ENCODE results near the gene ACACA. TPM values are rescaled to one million over a fixed set of nuclear protein-coding genes. Genes with fewer than 3 reads are reported as not detected.

ACACA gene
- total RNA-seq, 1 experiment from 2014 or later = 33.0 TPM

DNA sequence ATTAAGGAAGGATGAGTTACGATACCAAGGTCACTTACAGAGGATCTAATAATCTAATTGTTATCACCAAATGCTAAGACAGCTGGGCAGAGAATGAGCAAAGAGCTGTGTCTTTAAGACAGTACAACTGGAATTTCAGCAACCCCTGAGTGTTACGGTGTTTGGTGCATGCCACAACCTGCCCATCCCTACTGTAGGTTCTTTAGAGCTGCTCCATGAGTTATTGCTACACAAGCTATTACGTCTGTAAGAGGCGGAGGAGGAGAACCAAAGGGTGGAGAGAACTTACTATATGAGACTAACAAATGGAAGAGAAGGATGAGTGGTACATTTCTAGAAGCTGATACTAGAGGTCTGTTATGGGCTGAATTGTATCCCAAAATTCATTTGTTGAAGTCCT is 45.1 kb downstream of the ACACA start:
- POLR2A ChIA-PET (ENCODE audit: unreplicated experiment) = no interaction called here

DNA sequence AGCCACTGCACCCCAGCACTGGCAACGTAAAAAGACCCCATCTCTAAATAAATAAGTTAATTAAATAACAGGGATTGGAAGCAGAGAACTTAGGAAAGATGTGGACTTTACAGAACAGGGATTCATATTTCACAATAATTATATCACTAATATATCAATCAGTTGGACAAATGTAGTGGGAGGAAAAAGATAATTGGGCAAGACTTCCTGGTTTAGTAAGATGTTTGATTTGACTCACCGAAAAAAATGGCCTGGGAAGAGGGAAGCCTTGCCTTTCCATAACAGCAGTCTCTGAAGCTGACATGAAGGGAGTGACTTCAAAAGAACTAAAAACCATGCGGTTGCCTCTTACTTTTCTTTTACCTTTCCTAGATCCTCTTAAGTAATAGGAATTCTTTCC is 46.0 kb downstream of the ACACA start:
- ChIA-PET POLR2A (ENCODE audit: unreplicated experiment) (no interaction called here), CTCF (no interaction called here)
- Histone ChIP-seq H3F3A (ENCODE audit: low read length, unreplicated experiment) (no peaks in the 10 kb centered on the region), H4K20me1 (ENCODE audit: low read length) (peaks cover 17% of the 10 kb centered on the region), H3K9me3 (ENCODE audit: low read length) (no peaks in the 10 kb centered on the region), H3K9ac (ENCODE audit: low read length) (no peak overlapping the region), H3K79me2 (ENCODE audit: low read length) (peaks cover 32% of the 10 kb centered on the region), H3K27me3 (ENCODE audit: low read length) (no peaks in the 10 kb centered on the region), H3K36me3 (ENCODE audit: low read depth, low read length) (no peaks in the 10 kb centered on the region), H3K4me3 (ENCODE audit: low read length) (no peak overlapping the region), H2AFZ (ENCODE audit: low read length) (no peak overlapping the region), H3K9me2 (replicated peaks; ENCODE audit: low read length) (no peaks in the 10 kb centered on the region), H3K4me1 (ENCODE audit: insufficient read depth, low read length) (peaks cover 27% of the 10 kb centered on the region), H3K27ac (ENCODE audit: low read length) (peak overlapping the region; percentile 77; the same call in 1 of the 2 replicates), H3K4me2 (ENCODE audit: low read length) (no peak overlapping the region)
- TF ChIP-seq EZH2 (IDR thresholded peaks at IDR 0.05; ENCODE audit: low read length, unreplicated experiment) (no peak), EZH2phosphoT487 (IDR thresholded peaks at IDR 0.05; ENCODE audit: borderline replicate concordance, low read length) (no peak)
- TF ChIP-seq, protein P1, sequence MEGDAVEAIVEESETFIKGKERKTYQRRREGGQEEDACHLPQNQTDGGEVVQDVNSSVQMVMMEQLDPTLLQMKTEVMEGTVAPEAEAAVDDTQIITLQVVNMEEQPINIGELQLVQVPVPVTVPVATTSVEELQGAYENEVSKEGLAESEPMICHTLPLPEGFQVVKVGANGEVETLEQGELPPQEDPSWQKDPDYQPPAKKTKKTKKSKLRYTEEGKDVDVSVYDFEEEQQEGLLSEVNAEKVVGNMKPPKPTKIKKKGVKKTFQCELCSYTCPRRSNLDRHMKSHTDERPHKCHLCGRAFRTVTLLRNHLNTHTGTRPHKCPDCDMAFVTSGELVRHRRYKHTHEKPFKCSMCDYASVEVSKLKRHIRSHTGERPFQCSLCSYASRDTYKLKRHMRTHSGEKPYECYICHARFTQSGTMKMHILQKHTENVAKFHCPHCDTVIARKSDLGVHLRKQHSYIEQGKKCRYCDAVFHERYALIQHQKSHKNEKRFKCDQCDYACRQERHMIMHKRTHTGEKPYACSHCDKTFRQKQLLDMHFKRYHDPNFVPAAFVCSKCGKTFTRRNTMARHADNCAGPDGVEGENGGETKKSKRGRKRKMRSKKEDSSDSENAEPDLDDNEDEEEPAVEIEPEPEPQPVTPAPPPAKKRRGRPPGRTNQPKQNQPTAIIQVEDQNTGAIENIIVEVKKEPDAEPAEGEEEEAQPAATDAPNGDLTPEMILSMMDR (conservative IDR thresholded peaks at IDR 0.05; ENCODE audit: low read depth, low read length) = no peak
- intact Hi-C loops (cut with micrococcal nuclease) = no loop called here
- peak; percentile 62 for DNase-seq
- no peak for ATAC-seq
- BruUV-seq (replicated peaks) = no TSS peak

More for the DNA sequence above, 45.1 kb downstream of the ACACA start:
- no TSS peak for BruUV-seq (replicated peaks)
- Histone ChIP-seq H3K27me3 (ENCODE audit: low read length) (no peaks in the 10 kb centered on the region), H4K20me1 (ENCODE audit: low read length) (peaks cover 17% of the 10 kb centered on the region), H3K4me1 (ENCODE audit: insufficient read depth, low read length) (peaks cover 26% of the 10 kb centered on the region), H3K79me2 (ENCODE audit: low read length) (peaks cover 23% of the 10 kb centered on the region), H3K9me2 (replicated peaks; ENCODE audit: low read length) (no peaks in the 10 kb centered on the region), H3F3A (ENCODE audit: low read length, unreplicated experiment) (no peaks in the 10 kb centered on the region), H3K9ac (ENCODE audit: low read length) (no peak overlapping the region), H2AFZ (ENCODE audit: low read length) (no peak overlapping the region), H3K4me3 (ENCODE audit: low read length) (no peak overlapping the region), H3K4me2 (ENCODE audit: low read length) (no peak overlapping the region), H3K36me3 (ENCODE audit: low read depth, low read length) (no peaks in the 10 kb centered on the region), H3K27ac (ENCODE audit: low read length) (no peak overlapping the region), H3K9me3 (ENCODE audit: low read length) (no peaks in the 10 kb centered on the region)
- CTCF ChIA-PET = no interaction called here
- ATAC-seq (no peak), DNase-seq (no peak)
- TF ChIP-seq, protein P1 (conservative IDR thresholded peaks at IDR 0.05; ENCODE audit: low read depth, low read length) = no peak
- TF ChIP-seq EZH2phosphoT487 (IDR thresholded peaks at IDR 0.05; ENCODE audit: borderline replicate concordance, low read length) = no peak
- TF ChIP-seq EZH2 (IDR thresholded peaks at IDR 0.05; ENCODE audit: low read length, unreplicated experiment) = no peak
- intact Hi-C loops (cut with micrococcal nuclease) = no loop called here

DNA sequence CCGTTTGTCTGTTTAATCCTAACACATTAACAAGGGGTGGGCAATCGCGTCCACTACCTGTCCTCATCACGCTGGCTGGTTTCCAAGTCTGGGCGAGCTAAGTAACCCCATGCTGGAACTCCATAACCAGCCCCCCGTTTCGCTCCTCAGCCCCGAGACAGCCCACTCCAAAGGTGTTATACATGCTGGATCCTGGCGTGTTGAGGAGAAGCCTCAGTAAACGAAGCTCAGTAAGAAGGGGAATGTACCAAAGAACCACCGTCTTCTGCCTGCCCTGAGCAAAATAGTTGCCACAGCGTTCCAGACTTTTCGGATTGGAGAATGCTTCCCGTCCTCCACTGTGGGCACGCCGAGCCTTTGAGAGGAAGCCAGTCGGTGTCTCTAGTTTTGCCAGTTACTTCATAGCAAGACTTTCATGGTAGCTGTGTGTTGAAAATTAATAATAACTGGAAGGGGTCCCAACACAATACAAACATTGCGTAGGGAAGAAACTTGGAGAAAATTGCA is 46.9 kb downstream of the ACACA start:
- Histone ChIP-seq H3K9ac (ENCODE audit: low read length) (peak overlapping the region; percentile 98), H3K27me3 (ENCODE audit: low read length) (no peaks in the 10 kb centered on the region), H3K4me3 (ENCODE audit: low read length) (peak overlapping the region; percentile 85; the same call in 1 of the 2 replicates), H3K27ac (ENCODE audit: low read length) (peak overlapping the region; percentile 77), H3K4me2 (ENCODE audit: low read length) (peak overlapping the region; percentile 85), H2AFZ (ENCODE audit: low read length) (peak overlapping the region; percentile 72; the same call in 1 of the 2 replicates), H3K9me3 (ENCODE audit: low read length) (no peaks in the 10 kb centered on the region), H3K79me2 (ENCODE audit: low read length) (peaks cover 41% of the 10 kb centered on the region), H4K20me1 (ENCODE audit: low read length) (peaks cover 17% of the 10 kb centered on the region), H3K9me2 (replicated peaks; ENCODE audit: low read length) (no peaks in the 10 kb centered on the region), H3F3A (ENCODE audit: low read length, unreplicated experiment) (no peaks in the 10 kb centered on the region), H3K36me3 (ENCODE audit: low read depth, low read length) (no peaks in the 10 kb centered on the region), H3K4me1 (ENCODE audit: insufficient read depth, low read length) (peaks cover 27% of the 10 kb centered on the region)
- ChIA-PET CTCF (no interaction called here), POLR2A (ENCODE audit: unreplicated experiment) (interaction anchor here (0.6 kb wide), 1 partner anchor 312 kb away, joined by 7 read pairs; no protein-coding TSS in a partner anchor)
- intact Hi-C loops (cut with micrococcal nuclease) = no loop called here
- no peak for DNase-seq
- BruUV-seq (replicated peaks) = TSS peak; percentile 93
- no peak for TF ChIP-seq EZH2 (IDR thresholded peaks at IDR 0.05; ENCODE audit: low read length, unreplicated experiment)
- TF ChIP-seq, protein P1 (conservative IDR thresholded peaks at IDR 0.05; ENCODE audit: low read depth, low read length) = no peak
- no peak for TF ChIP-seq EZH2phosphoT487 (IDR thresholded peaks at IDR 0.05; ENCODE audit: borderline replicate concordance, low read length)
- ATAC-seq = no peak
